ENCODE measurements around the gene GTF3C1. TPM values are rescaled to one million over a fixed set of nuclear protein-coding genes. Genes with fewer than 3 reads are reported as not detected.

Gene GTF3C1
- total and polyA plus RNA-seq, 4 donors: 15.3 to 28.0 (median 22.2) TPM

- H3K27me3 ChIP-seq (ENCODE audit: control insufficient read depth in 4 of 4, insufficient read depth in 4 of 4, low read length in 3 of 4): no peaks in the 10 kb centered on the region
- no peak for DNase-seq (ENCODE audit: low spot score)
- no peak overlapping the region for H3K9ac ChIP-seq (ENCODE audit: low read depth in 1 of 2, low read length in 2 of 2)
- no peaks in the 10 kb centered on the region for H3K9me3 ChIP-seq (ENCODE audit: control insufficient read depth in 4 of 4, low read length in 3 of 4)
- no peak overlapping the region for H3K4me3 ChIP-seq (ENCODE audit: low read depth in 1 of 3, low read length in 3 of 3)
- 97% methylated on average over 7 of the region's 7 CpGs for WGBS
- H3K4me1 ChIP-seq (ENCODE audit: control insufficient read depth in 4 of 4, insufficient read depth in 4 of 4, low read length in 3 of 4): no peaks in the 10 kb centered on the region
- peaks cover 16 to 89% (median 68%) of the 10 kb centered on the region in 4 donors for H3K36me3 ChIP-seq (ENCODE audit: control insufficient read depth in 4 of 4, insufficient read depth in 3 of 4, low read depth in 1 of 4, low read length in 3 of 4)
- no peak overlapping the region for H3K27ac ChIP-seq (ENCODE audit: low read depth in 1 of 2, low read length in 2 of 2)
- TF ChIP-seq CTCF (IDR thresholded peaks at IDR 0.05; ENCODE audit: low read depth, low read length, missing input control) (no peak), FOXA2 (IDR thresholded peaks at IDR 0.05) (no peak), ATF3 (IDR thresholded peaks at IDR 0.05) (no peak), RXRA (IDR thresholded peaks at IDR 0.05) (no peak), EGR1 (IDR thresholded peaks at IDR 0.05; ENCODE audit: low read depth in 2 of 2) (no peak), REST (IDR thresholded peaks at IDR 0.05) (no peak), HNF4A (conservative IDR thresholded peaks at IDR 0.05) (no peak), NR2F2 (IDR thresholded peaks at IDR 0.05) (no peak), ZBTB33 (IDR thresholded peaks at IDR 0.05) (no peak), YY1 (IDR thresholded peaks at IDR 0.05) (no peak), RAD21 (IDR thresholded peaks at IDR 0.05) (no peak), TAF1 (conservative IDR thresholded peaks at IDR 0.05) (no peak), MAX (IDR thresholded peaks at IDR 0.05) (no peak), HNF4G (IDR thresholded peaks at IDR 0.05) (no peak), JUND (IDR thresholded peaks at IDR 0.05) (no peak), SP1 (IDR thresholded peaks at IDR 0.05) (no peak), GABPA (IDR thresholded peaks at IDR 0.05 in 1 of 2, conservative IDR thresholded peaks at IDR 0.05 in 1 of 2) (no peak), FOXA1 (IDR thresholded peaks at IDR 0.05) (no peak)
These were observed 69.0 kb downstream of the GTF3C1 start for GRCh38 chr16:27480761-27481160.

Measured in liver (tissue), 9 donors.